ENCODE results near the gene S100A7.

- TF ChIP-seq SUZ12 (IDR thresholded peaks at IDR 0.05) = no peak
- no peak for TF ChIP-seq ARNT (IDR thresholded peaks at IDR 0.05)
Observed at GRCh38 chr1:153431427-153431826, 29.0 kb downstream of the S100A7 start.

Data from HEK293T (cell line).